Panc1 (cell line): ENCODE data around the gene DDAH2. TPM values are rescaled to one million over a fixed set of nuclear protein-coding genes. Genes with fewer than 3 reads are reported as not detected.

Experiments
- ATAC-seq: fragments of 200-7000 bp; cut with Tn5 transposase; 2 replicates; pipeline ENCODE4 v1.9.1; 2020; ENCODE audit warnings: mild to moderate bottlenecking, moderate library complexity
- BruUV-seq: library from RNA; stranded (reverse); fragments of 400-500 nt; replicated peaks from 2 replicates; lab custom pipeline; 2021; lab: Mats Ljungman, UMichigan
- CTCF ChIA-PET: fragments of 300-600 bp; sonication (Branson Sonifier 250); formaldehyde crosslinking; loops from one replicate; lab custom pipeline; 2022; ENCODE audit warnings: antibody characterized with exemption; lab: Charles Lee
- POLR2A ChIA-PET: fragments of 300-600 bp; sonication (Branson Sonifier 250); formaldehyde crosslinking; loops from one replicate; lab custom pipeline; 2022; ENCODE audit warnings: antibody characterized with exemption; lab: Charles Lee
- DNase-seq: peaks from one replicate; pipeline ENCODE4 v3.0.0-alpha.2; 2010; ENCODE audit warnings: low read depth, low spot score
- H3K27ac ChIP-seq: 2 replicates; pipeline ENCODE4 v1.5.1; 2011; ENCODE audit warnings: mild to moderate bottlenecking, low read length, inconsistent platforms
- H3K27me3 ChIP-seq: fragments of 200-500 bp; sonication (Bioruptor generic); 2 replicates; pipeline ENCODE4 v1.6.0; 2014; ENCODE audit warnings: low read length, inconsistent platforms; ENCODE audit not compliant: control insufficient read depth, insufficient read depth
- H3K36me3 ChIP-seq: fragments of 200-500 bp; sonication (Bioruptor generic); 2 replicates; pipeline ENCODE4 v1.5.1; 2014; ENCODE audit warnings: inconsistent platforms, mild to moderate bottlenecking, low read length, moderate library complexity; ENCODE audit not compliant: control insufficient read depth, insufficient read depth
- H3K4me1 ChIP-seq: 2 replicates; pipeline ENCODE4 v1.5.1; 2011; ENCODE audit warnings: inconsistent platforms, mild to moderate bottlenecking, low read length, moderate library complexity; ENCODE audit not compliant: control insufficient read depth, insufficient read depth
- H3K4me3 ChIP-seq, 2 experiments: 2 replicates each; pipeline ENCODE4 v1.5.1; 2011 to 2012; ENCODE audit warnings: low read depth in 2 of 2, low read length in 2 of 2, mild to moderate bottlenecking in 2 of 2, inconsistent platforms in 1 of 2, moderate library complexity in 1 of 2
- H3K9me3 ChIP-seq: fragments of 200-500 bp; sonication (Bioruptor generic); 2 replicates; pipeline ENCODE4 v1.5.1; 2014; ENCODE audit warnings: low read depth, mild to moderate bottlenecking, inconsistent platforms, low read length, moderate library complexity; ENCODE audit not compliant: control insufficient read depth, insufficient read depth
- POLR2AphosphoS5 ChIP-seq: IDR thresholded peaks from 2 replicates; pipeline ENCODE4 v1.6.1; 2012; ENCODE audit warnings: mild to moderate bottlenecking, low read depth, low read length, moderate library complexity
- SIN3A ChIP-seq: IDR thresholded peaks from 2 replicates; pipeline ENCODE4 v1.6.1; 2012; ENCODE audit warnings: low read depth, mild to moderate bottlenecking, low read length, moderate library complexity, borderline replicate concordance; ENCODE audit not compliant: insufficient read depth
- TCF7L2 ChIP-seq: IDR thresholded peaks from 2 replicates; pipeline ENCODE4 v1.6.1; 2011; ENCODE audit warnings: mild to moderate bottlenecking, low read depth, low read length, inconsistent platforms
- in situ Hi-C: cut with HindIII; loops from 2 replicates; pipeline ENCODE4 v1.10.0; 2016; ENCODE audit warnings: low sequenced_read_pairs, low pct_unique_long_range_greater_than_20kb
- intact Hi-C: fragments of 100-400 bp; cut with micrococcal nuclease; formaldehyde crosslinking; loops from one replicate; pipeline ENCODE4 v1.10.0; 2022; ENCODE audit not compliant: unreplicated experiment
- total RNA-seq: library from RNA; stranded (reverse); gene quantifications from one replicate; pipeline ENCODE4 v1.2.1, GENCODE V29; 2021; ENCODE audit not compliant: unreplicated experiment
- TF ChIP-seq, protein P1 (sequence below): fragments of 450-650 bp; IDR thresholded peaks from 2 replicates; pipeline ENCODE4 v1.5.1; 2017; ENCODE audit warnings: mild to moderate bottlenecking
- TF ChIP-seq, protein P2 (sequence below), 2 experiments: IDR thresholded peaks; 2 replicates each; pipeline ENCODE4 v1.6.1; 2011 to 2012; ENCODE audit warnings: low read depth in 2 of 2, control low read depth in 1 of 2, low read length in 1 of 2, mild to moderate bottlenecking in 1 of 2, moderate library complexity in 1 of 2; ENCODE audit not compliant: insufficient read depth in 1 of 2

The DDAH2 gene
- total RNA-seq, 1 experiment from 2014 or later, result 104 TPM

DNA sequence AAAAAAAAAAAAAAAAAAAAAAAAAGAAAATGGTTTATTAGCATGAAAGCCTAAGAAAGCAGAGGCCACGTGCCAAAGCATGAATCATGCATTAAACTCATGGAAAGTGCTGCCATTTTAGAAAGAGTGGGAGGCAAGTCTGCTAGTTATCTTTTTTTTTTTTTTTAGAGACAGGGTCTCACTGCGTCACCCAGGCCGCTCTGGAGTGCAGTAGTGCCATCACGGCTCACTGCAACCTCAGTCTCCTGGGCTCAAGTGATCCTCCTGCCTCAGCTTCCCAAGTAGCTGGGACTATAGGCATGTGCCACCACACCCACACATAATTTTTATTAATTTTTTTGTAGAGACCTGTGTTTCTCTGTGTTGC, 42.9 kb upstream of the DDAH2 start:
- in situ Hi-C loops (no loop called here), intact Hi-C loops (loop anchor here (5.0 to 10.0 kb wide), 2 partner anchors 53 to 90 kb away; partner anchors contain the start of genes HSPA1B and LY6G5C)
- Histone ChIP-seq H3K9me3 (no peaks in the 10 kb centered on the region), H3K27ac (no peak overlapping the region), H3K27me3 (no peaks in the 10 kb centered on the region), H3K4me3 (no peak overlapping the region), H3K36me3 (no peaks in the 10 kb centered on the region), H3K4me1 (peaks cover 20% of the 10 kb centered on the region)
- TF ChIP-seq TCF7L2, result no peak
- TF ChIP-seq SIN3A, result no peak
- TF ChIP-seq, protein P1, sequence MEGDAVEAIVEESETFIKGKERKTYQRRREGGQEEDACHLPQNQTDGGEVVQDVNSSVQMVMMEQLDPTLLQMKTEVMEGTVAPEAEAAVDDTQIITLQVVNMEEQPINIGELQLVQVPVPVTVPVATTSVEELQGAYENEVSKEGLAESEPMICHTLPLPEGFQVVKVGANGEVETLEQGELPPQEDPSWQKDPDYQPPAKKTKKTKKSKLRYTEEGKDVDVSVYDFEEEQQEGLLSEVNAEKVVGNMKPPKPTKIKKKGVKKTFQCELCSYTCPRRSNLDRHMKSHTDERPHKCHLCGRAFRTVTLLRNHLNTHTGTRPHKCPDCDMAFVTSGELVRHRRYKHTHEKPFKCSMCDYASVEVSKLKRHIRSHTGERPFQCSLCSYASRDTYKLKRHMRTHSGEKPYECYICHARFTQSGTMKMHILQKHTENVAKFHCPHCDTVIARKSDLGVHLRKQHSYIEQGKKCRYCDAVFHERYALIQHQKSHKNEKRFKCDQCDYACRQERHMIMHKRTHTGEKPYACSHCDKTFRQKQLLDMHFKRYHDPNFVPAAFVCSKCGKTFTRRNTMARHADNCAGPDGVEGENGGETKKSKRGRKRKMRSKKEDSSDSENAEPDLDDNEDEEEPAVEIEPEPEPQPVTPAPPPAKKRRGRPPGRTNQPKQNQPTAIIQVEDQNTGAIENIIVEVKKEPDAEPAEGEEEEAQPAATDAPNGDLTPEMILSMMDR, result no peak
- TF ChIP-seq, protein P2, sequence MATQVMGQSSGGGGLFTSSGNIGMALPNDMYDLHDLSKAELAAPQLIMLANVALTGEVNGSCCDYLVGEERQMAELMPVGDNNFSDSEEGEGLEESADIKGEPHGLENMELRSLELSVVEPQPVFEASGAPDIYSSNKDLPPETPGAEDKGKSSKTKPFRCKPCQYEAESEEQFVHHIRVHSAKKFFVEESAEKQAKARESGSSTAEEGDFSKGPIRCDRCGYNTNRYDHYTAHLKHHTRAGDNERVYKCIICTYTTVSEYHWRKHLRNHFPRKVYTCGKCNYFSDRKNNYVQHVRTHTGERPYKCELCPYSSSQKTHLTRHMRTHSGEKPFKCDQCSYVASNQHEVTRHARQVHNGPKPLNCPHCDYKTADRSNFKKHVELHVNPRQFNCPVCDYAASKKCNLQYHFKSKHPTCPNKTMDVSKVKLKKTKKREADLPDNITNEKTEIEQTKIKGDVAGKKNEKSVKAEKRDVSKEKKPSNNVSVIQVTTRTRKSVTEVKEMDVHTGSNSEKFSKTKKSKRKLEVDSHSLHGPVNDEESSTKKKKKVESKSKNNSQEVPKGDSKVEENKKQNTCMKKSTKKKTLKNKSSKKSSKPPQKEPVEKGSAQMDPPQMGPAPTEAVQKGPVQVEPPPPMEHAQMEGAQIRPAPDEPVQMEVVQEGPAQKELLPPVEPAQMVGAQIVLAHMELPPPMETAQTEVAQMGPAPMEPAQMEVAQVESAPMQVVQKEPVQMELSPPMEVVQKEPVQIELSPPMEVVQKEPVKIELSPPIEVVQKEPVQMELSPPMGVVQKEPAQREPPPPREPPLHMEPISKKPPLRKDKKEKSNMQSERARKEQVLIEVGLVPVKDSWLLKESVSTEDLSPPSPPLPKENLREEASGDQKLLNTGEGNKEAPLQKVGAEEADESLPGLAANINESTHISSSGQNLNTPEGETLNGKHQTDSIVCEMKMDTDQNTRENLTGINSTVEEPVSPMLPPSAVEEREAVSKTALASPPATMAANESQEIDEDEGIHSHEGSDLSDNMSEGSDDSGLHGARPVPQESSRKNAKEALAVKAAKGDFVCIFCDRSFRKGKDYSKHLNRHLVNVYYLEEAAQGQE (IDR thresholded peaks at IDR 0.05; ENCODE audit: insufficient read depth in 1 of 2, low read depth in 2 of 2, low read length in 1 of 2), result no peak
- TF ChIP-seq POLR2AphosphoS5, result no peak
- ChIA-PET POLR2A (no interaction called here), CTCF (interaction anchor here (0.6 to 1.4 kb wide), 2 partner anchors 19 to 34 kb away, joined by 6 read pairs; partner anchors contain the start of gene LSM2)
- no TSS peak for BruUV-seq
- no peak for ATAC-seq
- DNase-seq, result no peak

DNA sequence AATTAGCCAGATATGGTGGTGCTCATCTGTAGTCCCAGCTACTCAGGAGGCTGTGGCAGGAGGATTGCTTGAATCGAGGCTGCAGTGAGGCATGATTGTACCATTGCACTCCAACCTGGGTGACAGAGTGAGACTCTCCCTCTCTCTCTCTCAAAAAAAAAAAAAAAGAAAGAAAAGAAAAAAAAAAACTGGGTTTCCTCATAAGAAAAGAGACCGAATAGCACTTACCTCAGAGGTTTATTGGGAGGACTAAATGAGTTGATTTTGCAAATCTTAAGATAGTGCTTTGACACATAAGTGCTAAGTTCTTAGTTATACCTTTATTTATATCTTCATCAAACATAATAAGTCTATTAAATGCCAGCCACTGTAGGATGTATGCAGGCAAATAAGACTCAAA, 41.8 kb upstream of the DDAH2 start:
- in situ Hi-C loops (no loop called here), intact Hi-C loops (loop anchor here (5.0 to 10.0 kb wide), 2 partner anchors 54 to 89 kb away; partner anchors contain the start of genes HSPA1B and LY6G5C)
- ATAC-seq, result no peak
- H3K4me1 ChIP-seq, result peaks cover 9% of the 10 kb centered on the region
- no peak overlapping the region for H3K4me3 ChIP-seq
- H3K27ac ChIP-seq, result no peak overlapping the region
- H3K9me3 ChIP-seq, result no peaks in the 10 kb centered on the region
- no peaks in the 10 kb centered on the region for H3K36me3 ChIP-seq
- ChIA-PET POLR2A (no interaction called here), CTCF (no interaction called here)
- no peak for DNase-seq
- TF ChIP-seq TCF7L2, result no peak
- TF ChIP-seq, protein P2 (IDR thresholded peaks at IDR 0.05; ENCODE audit: insufficient read depth in 1 of 2, low read depth in 2 of 2, low read length in 1 of 2), result no peak
- TF ChIP-seq, protein P1, result no peak
- TF ChIP-seq SIN3A, result no peak
- TF ChIP-seq POLR2AphosphoS5, result no peak
- H3K27me3 ChIP-seq, result no peaks in the 10 kb centered on the region
- BruUV-seq, result no TSS peak
